GM20000 (cell line): ENCODE data around the gene RPLP2.

ENCODE experiments used
- DNase-seq: peaks from one replicate; pipeline ENCODE4 v3.0.0; 2012; ENCODE audit warnings: low spot score
- TF ChIP-seq, protein P1 (sequence below): IDR thresholded peaks from 2 replicates; pipeline ENCODE4 v1.5.1; 2012; ENCODE audit warnings: mild to moderate bottlenecking, control low read depth; ENCODE audit errors: extremely low read depth, missing control alignments

The RPLP2 gene

DNA sequence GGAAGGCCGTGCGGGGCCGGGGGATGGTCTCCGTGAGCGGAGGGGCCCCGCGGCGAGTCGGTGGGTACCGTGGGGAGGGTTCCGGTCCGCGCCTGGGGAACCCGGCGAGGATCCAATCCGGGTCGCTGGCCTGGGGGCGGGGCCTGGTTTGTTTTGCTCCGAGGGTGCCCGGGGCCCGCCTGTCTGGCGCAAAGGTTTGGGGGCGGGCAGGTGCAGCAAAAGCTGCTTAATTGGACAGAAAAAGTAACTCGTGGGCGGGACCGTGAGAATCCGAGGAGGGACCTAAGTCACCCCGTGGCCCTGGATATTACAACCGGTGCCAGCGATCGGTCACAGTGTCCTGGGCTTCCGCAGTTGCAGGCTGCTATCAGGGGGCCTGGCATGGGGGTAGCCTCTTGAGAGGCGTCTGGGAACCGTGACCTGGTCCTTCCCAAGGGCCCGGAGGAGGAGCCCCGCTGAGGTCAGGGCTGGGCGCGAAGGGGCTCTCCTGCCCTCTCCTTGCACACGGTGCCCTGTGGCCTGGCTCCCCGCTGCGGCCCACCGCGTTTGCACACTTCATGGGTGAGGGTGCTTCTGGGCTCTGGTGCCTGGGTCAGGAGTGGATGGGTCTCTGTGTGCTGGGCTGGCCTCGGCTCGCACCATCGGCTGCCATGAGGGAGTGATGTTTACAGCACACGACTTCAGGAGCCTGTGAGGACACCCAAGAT is 10.3 kb downstream of the RPLP2 start:
- DNase-seq, result peak; percentile 94
- TF ChIP-seq, protein P1, sequence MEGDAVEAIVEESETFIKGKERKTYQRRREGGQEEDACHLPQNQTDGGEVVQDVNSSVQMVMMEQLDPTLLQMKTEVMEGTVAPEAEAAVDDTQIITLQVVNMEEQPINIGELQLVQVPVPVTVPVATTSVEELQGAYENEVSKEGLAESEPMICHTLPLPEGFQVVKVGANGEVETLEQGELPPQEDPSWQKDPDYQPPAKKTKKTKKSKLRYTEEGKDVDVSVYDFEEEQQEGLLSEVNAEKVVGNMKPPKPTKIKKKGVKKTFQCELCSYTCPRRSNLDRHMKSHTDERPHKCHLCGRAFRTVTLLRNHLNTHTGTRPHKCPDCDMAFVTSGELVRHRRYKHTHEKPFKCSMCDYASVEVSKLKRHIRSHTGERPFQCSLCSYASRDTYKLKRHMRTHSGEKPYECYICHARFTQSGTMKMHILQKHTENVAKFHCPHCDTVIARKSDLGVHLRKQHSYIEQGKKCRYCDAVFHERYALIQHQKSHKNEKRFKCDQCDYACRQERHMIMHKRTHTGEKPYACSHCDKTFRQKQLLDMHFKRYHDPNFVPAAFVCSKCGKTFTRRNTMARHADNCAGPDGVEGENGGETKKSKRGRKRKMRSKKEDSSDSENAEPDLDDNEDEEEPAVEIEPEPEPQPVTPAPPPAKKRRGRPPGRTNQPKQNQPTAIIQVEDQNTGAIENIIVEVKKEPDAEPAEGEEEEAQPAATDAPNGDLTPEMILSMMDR, result no peak

DNA sequence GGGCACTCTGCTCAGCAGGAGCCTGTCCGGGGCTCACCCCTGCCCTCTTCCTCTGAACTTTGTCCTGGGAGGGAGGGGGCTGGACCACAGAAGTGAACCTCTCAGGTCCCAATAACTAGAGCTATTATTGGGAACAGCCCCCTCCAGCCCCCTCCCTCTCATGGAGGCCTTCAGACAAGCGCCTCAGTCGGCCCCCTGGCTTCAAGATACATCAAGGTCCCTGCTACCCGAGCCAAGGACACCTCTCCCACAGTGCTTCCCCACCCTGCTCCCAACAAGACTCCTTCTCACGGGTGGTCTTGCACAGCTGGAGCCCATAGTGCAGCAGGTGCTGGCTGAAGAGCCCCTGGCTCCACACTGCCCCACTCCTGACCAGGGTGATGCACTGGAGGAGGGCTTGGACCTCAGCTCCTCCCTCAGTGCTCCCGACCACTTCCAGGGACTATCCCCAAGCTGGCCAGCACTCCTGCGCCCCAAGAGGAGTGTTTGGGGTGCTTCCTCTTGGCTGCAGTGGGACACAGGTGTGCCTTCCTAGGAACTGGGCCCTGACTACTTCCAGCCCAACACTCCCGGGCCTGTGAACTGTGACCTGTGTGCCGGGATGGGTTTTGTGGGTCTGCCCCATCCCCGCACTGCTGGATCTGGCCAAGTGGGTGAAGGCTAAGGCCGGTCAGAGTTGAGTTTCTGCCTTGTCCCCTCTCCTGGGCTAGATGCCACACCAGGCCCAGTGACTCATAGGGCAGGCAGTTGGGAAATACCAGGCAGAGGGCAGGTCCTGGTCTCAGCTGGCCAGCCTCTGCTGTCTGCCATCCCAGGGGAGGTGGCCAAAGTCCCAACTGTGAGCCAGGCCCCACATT is 11.1 kb downstream of the RPLP2 start:
- DNase-seq, result no peak
- TF ChIP-seq, protein P1, result no peak

DNA sequence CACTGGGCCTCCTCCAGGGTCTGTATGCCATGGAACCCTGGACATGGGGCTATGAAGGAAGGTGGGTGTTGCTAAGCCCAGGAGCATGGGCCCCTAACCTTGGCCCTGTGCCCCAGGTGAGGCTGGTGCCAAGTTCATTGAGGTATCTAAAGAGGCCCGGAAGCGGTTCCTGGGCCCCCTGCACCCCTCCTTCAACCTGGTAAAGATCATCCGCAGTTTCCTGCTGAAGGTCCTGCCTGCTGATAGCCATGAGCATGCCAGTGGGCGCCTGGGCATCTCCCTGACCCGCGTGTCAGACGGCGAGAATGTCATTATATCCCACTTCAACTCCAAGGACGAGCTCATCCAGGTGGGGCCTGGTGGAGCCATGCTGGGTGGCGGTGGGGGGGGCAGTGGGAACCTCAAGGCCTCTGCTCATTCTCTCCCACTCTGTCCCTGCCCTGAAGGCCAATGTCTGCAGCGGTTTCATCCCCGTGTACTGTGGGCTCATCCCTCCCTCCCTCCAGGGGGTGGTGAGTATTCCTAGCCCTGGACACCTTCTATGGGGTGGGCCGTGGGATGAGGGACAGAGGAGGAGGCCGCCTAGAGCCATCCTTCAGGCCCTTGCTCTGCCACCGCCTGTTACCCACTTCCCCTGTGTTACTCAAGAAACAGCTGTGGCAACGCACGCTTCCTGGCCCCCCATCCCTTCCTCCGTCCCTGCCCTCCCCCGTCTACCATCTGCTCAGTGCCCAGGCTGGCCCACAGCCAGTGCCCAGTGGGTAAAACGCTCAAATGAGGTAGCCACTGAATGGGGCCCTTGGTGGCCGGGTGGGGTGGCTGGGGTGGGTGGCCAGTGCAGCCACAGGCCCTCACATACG is 12.0 kb downstream of the RPLP2 start:
- TF ChIP-seq, protein P1, result no peak
- DNase-seq, result no peak

DNA sequence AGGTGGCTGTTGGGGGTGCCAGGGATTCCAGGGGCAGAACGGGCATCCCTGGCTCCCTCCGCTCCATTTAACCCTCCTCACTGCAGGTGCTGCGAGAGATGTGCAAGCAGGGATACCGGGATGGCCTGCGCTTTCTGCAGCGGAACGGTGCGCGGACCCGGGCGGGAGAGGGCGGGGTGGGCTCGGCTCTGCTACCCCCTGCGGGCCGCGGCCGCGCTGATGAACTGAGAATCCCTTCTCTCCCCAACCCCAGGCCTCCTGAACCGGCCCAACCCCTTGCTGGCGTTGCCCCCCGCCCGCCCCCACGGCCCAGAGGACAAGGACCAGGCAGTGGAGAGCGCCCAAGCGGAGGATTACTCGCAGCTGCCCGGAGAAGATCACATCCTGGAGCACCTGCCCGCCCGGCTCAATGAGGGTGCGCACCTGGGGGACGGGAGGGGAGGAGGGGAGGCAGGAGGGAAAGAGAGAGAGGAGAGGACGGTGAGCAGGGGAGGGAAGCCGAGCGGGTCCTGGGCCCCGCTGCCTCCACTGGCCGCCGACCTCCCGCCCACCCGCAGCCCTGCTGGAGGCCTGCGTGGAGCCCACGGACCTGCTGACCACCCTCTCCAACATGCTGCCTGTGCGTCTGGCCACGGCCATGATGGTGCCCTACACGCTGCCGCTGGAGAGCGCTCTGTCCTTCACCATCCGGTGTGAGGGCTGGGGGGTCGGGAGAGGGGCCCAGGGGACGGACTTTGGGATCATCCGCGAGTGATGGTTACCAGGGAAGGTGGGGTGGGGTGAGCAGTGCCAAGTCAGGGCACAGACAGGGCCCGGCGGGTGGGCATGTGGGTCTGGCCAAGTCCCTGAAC is 13.9 kb downstream of the RPLP2 start:
- DNase-seq, result no peak
- TF ChIP-seq, protein P1, result no peak

DNA sequence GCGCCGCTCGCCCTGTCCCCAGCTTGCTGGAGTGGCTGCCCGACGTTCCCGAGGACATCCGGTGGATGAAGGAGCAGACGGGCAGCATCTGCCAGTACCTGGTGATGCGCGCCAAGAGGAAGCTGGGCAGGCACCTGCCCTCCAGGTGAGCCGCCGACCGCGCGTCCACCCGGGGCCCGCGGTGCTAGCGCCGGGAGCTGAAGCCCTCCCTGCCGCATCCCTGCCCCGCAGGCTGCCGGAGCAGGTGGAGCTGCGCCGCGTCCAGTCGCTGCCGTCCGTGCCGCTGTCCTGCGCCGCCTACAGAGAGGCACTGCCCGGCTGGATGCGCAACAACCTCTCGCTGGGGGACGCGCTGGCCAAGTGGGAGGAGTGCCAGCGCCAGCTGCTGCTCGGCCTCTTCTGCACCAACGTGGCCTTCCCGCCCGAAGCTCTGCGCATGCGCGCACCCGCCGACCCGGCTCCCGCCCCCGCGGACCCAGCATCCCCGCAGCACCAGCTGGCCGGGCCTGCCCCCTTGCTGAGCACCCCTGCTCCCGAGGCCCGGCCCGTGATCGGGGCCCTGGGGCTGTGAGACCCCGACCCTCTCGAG is 14.6 kb downstream of the RPLP2 start:
- TF ChIP-seq, protein P1, result no peak
- no peak for DNase-seq

DNA sequence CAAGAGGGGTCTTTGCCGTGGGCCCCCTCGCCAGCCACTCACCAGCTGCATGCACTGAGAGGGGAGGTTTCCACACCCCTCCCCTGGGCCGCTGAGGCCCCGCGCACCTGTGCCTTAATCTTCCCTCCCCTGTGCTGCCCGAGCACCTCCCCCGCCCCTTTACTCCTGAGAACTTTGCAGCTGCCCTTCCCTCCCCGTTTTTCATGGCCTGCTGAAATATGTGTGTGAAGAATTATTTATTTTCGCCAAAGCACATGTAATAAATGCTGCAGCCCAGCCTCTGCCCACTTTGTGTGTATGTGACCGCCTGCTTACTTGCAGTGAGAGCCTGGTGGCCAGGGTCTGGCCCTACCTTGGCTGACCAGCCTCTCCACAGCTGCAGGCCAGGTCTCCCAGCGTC is 15.2 kb downstream of the RPLP2 start:
- TF ChIP-seq, protein P1, result no peak
- no peak for DNase-seq
